Endodermal cell (in vitro differentiated cells): Measurements from ENCODE around the gene DNHD1. TPM values are rescaled to one million over a fixed set of nuclear protein-coding genes. Genes with fewer than 3 reads are reported as not detected.

Experiments
- DNase-seq: peaks from one replicate; pipeline ENCODE4 v3.0.0-alpha.2; 2017
- H3K27ac ChIP-seq: 2 replicates; pipeline ENCODE4 v1.5.1; 2013; ENCODE audit warnings: mild to moderate bottlenecking, low read depth, low read length, moderate library complexity
- H3K27me3 ChIP-seq: 2 replicates; pipeline ENCODE4 v1.6.1; 2013; ENCODE audit warnings: mild to moderate bottlenecking, low read length, moderate library complexity; ENCODE audit not compliant: insufficient read depth, control insufficient read depth, poor library complexity, severe bottlenecking
- H3K36me3 ChIP-seq: 2 replicates; pipeline ENCODE4 v1.7.0; 2013; ENCODE audit warnings: mild to moderate bottlenecking, low read length, moderate library complexity; ENCODE audit not compliant: control insufficient read depth, insufficient read depth
- H3K4me1 ChIP-seq: one replicate; pipeline ENCODE4 v1.7.0; 2013; ENCODE audit warnings: low read length; ENCODE audit not compliant: control insufficient read depth, insufficient read depth
- H3K4me3 ChIP-seq: 2 replicates; pipeline ENCODE4 v1.5.1; 2013; ENCODE audit warnings: mild to moderate bottlenecking, low read length, moderate library complexity
- H3K9ac ChIP-seq: 2 replicates; pipeline ENCODE4 v1.6.1; 2013; ENCODE audit warnings: mild to moderate bottlenecking, low read length, moderate library complexity; ENCODE audit not compliant: poor library complexity, severe bottlenecking; ENCODE audit errors: extremely low read depth
- H3K9me3 ChIP-seq: 2 replicates; pipeline ENCODE4 v1.6.1; 2013; ENCODE audit warnings: mild to moderate bottlenecking, low read length, moderate library complexity; ENCODE audit not compliant: control insufficient read depth
- H3K27ac Mint-ChIP-seq: 2 replicates; pipeline ENCODE4 v1.8.0; 2020; ENCODE audit warnings: mixed read lengths
- H3K27me3 Mint-ChIP-seq: 2 replicates; pipeline ENCODE4 v1.8.0; 2021; ENCODE audit warnings: mild to moderate bottlenecking, mixed read lengths; ENCODE audit not compliant: insufficient read depth
- H3K36me3 Mint-ChIP-seq: 2 replicates; pipeline ENCODE4 v1.8.0; 2020; ENCODE audit warnings: low read depth, mixed read lengths
- H3K4me1 Mint-ChIP-seq: 2 replicates; pipeline ENCODE4 v1.8.0; 2020; ENCODE audit warnings: mixed read lengths
- H3K4me3 Mint-ChIP-seq: 2 replicates; pipeline ENCODE4 v1.8.0; 2020; ENCODE audit warnings: mild to moderate bottlenecking, moderate library complexity, mixed read lengths
- H3K9me3 Mint-ChIP-seq: 2 replicates; pipeline ENCODE4 v1.8.0; 2020; ENCODE audit warnings: mild to moderate bottlenecking, mixed read lengths
- WGBS, 2 experiments: methylation state at CpG; one replicate each; pipeline versions ENCODE4 v1.1.5 to v1.1.7; 2013; ENCODE audit warnings: missing lambda C conversion rate in 2 of 2, mixed read lengths in 1 of 2; ENCODE audit not compliant: insufficient coverage in 1 of 2, insufficient read length in 1 of 2; 5-methylcytosine and 5-hydroxymethylcytosine counted together
- total RNA-seq, 2 donors: library from RNA; stranded (reverse); fragmentation: NEBNext Ultra II Directional in 1 of 2; extraction: Animal tissue kit (Norgen Biotek cat#: 25700) in 1 of 2; gene quantifications; 2 replicates in 1 of 2; 3 replicates in 1 of 2; pipeline ENCODE4 v1.2.1, GENCODE V29; 2021
- TF ChIP-seq, protein P1 (sequence below): fragments of 200-600 bp; sonication (generic); conservative IDR thresholded peaks from 2 replicates; pipeline ENCODE4 v1.5.0; 2021; ENCODE audit warnings: antibody characterized with exemption, mild to moderate bottlenecking

Gene DNHD1
- total RNA-seq, 2 donors from 2014 or later: 11.0 to 12.2 TPM

DNA sequence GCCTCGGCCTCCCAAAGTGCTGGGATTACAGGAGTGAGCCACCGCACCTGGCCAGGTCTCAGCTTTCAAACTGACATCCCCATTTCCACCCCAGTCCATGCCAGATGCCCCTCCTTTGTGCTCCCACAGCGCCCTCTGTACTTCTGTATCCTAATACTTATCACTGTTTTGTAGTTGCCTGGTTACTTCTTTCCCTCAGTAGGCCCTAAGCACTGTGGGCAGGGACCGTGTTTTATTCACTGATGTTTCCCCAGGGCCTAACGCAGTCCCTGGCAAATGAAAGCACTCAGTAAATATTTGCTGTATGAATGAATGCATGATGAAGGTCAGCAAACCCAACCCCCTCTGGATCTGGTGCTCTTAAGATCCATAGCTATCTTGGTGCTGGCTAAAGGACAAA, 21.1 kb upstream of the DNHD1 start:
- no peaks in the 10 kb centered on the region for H3K9me3 Mint-ChIP-seq
- H3K9ac ChIP-seq: no peak overlapping the region
- H3K36me3 ChIP-seq: peaks cover 32% of the 10 kb centered on the region
- H3K4me1 ChIP-seq: peaks cover 2% of the 10 kb centered on the region
- TF ChIP-seq, protein P1, sequence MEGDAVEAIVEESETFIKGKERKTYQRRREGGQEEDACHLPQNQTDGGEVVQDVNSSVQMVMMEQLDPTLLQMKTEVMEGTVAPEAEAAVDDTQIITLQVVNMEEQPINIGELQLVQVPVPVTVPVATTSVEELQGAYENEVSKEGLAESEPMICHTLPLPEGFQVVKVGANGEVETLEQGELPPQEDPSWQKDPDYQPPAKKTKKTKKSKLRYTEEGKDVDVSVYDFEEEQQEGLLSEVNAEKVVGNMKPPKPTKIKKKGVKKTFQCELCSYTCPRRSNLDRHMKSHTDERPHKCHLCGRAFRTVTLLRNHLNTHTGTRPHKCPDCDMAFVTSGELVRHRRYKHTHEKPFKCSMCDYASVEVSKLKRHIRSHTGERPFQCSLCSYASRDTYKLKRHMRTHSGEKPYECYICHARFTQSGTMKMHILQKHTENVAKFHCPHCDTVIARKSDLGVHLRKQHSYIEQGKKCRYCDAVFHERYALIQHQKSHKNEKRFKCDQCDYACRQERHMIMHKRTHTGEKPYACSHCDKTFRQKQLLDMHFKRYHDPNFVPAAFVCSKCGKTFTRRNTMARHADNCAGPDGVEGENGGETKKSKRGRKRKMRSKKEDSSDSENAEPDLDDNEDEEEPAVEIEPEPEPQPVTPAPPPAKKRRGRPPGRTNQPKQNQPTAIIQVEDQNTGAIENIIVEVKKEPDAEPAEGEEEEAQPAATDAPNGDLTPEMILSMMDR: peak; percentile 32
- H3K9me3 ChIP-seq: no peaks in the 10 kb centered on the region
- H3K4me3 ChIP-seq: no peak overlapping the region
- H3K36me3 Mint-ChIP-seq: peaks cover 34% of the 10 kb centered on the region
- H3K4me3 Mint-ChIP-seq: no peak overlapping the region
- H3K27ac Mint-ChIP-seq: peak overlapping the region; percentile 8
- peak; percentile 59 for DNase-seq
- H3K27me3 Mint-ChIP-seq: peaks cover 6% of the 10 kb centered on the region
- H3K4me1 Mint-ChIP-seq: peaks cover 16% of the 10 kb centered on the region
- H3K27ac ChIP-seq: no peak overlapping the region
- WGBS, 2 experiments: 80 to 92% methylated on average over 2 to 5 of the region's 5 CpGs
- H3K27me3 ChIP-seq: no peaks in the 10 kb centered on the region

DNA sequence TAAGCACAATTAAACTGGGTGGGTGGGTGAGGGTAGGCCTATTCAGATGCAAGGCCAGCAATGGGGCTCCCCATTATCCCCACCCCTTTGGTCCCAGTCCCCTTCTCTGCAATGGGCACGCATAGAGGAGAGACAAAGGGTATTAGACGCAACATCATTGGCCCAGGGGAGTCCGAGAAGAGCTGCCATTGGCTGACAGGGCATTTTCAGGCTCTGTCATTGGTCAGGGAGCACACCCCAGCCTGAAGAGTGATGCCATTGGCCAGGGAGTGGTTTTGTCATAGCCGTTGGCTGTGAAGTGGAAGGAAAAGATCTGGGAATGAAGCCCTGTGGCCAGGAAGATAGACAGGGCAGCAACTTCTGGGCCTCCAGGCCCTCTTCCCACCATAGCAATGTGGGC, 20.5 kb upstream of the DNHD1 start:
- peaks cover 34% of the 10 kb centered on the region for H3K36me3 Mint-ChIP-seq
- no peak overlapping the region for H3K27ac ChIP-seq
- H3K36me3 ChIP-seq: peaks cover 32% of the 10 kb centered on the region
- H3K27me3 ChIP-seq: no peaks in the 10 kb centered on the region
- peaks cover 6% of the 10 kb centered on the region for H3K27me3 Mint-ChIP-seq
- H3K9ac ChIP-seq: no peak overlapping the region
- WGBS, 2 experiments: 93 to 94% methylated on average over 3 to 4 of the region's 4 CpGs
- H3K4me1 ChIP-seq: peaks cover 2% of the 10 kb centered on the region
- H3K27ac Mint-ChIP-seq: no peak overlapping the region
- H3K4me3 ChIP-seq: no peak overlapping the region
- TF ChIP-seq, protein P1: no peak
- H3K4me1 Mint-ChIP-seq: peaks cover 16% of the 10 kb centered on the region
- H3K9me3 Mint-ChIP-seq: no peaks in the 10 kb centered on the region
- H3K4me3 Mint-ChIP-seq: no peak overlapping the region
- no peaks in the 10 kb centered on the region for H3K9me3 ChIP-seq
- peak; percentile 55 for DNase-seq

DNA sequence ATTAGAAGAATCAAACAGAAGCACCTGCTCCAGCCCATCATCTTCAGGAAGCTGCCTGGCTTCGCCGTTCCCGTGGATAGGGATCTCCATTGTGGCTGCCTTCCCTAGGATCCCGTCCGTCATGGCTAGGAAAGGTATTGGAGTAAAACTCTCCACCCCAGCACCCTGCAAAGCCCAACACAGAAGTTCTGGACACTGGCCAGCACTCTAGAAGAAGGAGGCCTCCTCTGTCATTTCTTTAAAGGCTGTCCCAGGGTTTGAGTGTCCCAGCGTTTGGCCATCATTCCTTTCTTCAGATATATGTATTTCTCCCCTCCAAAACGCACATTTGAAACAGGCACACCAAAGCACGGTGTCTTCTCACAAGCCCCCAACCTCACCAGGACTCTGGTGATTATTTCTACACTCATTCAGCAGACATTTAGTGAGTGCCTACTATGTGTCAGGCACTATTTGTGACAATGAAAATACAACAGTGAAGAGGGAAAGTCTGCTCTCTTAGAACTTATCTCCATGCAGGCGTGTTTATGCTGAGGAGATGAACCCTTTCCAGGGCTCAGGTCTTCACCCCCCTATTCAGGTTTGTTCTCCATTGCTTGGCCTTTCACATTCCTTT, 16.7 kb upstream of the DNHD1 start:
- Histone ChIP-seq H3K4me1 (peaks cover 4% of the 10 kb centered on the region), H3K9me3 (no peaks in the 10 kb centered on the region), H3K9ac (peak overlapping the region; percentile 98), H3K27ac (no peak overlapping the region), H3K27me3 (no peaks in the 10 kb centered on the region), H3K36me3 (peaks cover 57% of the 10 kb centered on the region), H3K4me3 (peak overlapping the region; percentile 97)
- TF ChIP-seq, protein P1: no peak
- peak overlapping the region; percentile 94 for H3K4me3 Mint-ChIP-seq
- H3K36me3 Mint-ChIP-seq: peaks cover 50% of the 10 kb centered on the region
- peaks cover 13% of the 10 kb centered on the region for H3K4me1 Mint-ChIP-seq
- no peaks in the 10 kb centered on the region for H3K27me3 Mint-ChIP-seq
- no peak for DNase-seq
- WGBS, 2 experiments: 87 to 92% methylated on average over 7 to 9 of the region's 9 CpGs
- no peaks in the 10 kb centered on the region for H3K9me3 Mint-ChIP-seq
- H3K27ac Mint-ChIP-seq: peak overlapping the region; percentile 99
